Measurements from ENCODE around the gene CCDC57.

Gene CCDC57

DNA sequence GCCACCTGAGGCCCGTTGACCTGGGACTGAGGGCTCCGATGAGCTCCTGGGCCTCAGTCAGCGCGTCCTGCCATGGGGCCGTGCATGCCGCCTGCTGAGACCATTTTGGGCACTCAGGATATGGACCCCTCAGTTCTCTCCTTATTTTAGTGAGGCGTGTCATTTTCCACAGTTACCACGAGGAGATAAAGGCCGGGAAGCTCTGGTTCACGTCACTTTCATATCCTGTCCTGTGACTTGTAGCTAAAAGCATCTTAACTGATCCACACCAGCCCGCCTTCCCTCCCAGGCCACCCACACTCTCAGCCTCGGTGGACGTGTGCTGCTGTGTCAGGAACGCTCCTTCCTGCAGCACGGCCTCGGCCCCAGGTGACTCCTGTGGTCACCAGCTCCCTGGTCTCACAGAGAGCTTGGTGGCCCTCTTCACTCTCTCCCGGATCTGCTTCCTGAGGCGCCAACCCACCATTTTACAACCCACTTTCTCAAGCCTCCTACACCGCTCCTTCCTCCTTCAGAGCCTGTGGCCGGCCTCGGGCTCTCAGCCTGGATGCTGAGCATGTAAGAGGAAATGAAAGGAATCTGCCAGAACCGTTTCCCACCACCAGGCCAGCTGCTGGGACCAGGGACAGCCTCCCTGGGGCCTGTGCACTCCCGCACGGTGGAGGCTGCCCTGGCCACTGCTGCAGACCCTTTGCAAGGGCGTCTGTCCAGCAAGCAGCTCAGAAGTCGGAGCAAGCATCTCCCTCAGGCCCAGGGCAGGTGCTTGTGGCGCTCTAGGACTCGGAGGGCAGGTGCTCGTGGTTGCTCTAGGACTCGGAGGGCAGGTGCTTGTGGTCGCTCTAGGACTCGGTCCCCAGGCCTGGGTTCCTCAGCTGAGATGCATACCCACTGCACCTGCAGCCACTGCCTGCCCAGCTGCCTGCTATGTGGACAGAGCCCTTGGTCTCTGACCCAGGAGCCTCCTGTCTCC, 90.7 kb downstream of the CCDC57 start:
- DNase-seq (ENCODE audit: low read depth): no peak

- DNase-seq (ENCODE audit: low read depth): no peak
These were observed 91.4 kb downstream of the CCDC57 start for GRCh38 chr17:82121246-82121645.

GRCh38 chr17:82120148-82120547, 92.5 kb downstream of the CCDC57 start:
- DNase-seq (ENCODE audit: low read depth): no peak

DNA sequence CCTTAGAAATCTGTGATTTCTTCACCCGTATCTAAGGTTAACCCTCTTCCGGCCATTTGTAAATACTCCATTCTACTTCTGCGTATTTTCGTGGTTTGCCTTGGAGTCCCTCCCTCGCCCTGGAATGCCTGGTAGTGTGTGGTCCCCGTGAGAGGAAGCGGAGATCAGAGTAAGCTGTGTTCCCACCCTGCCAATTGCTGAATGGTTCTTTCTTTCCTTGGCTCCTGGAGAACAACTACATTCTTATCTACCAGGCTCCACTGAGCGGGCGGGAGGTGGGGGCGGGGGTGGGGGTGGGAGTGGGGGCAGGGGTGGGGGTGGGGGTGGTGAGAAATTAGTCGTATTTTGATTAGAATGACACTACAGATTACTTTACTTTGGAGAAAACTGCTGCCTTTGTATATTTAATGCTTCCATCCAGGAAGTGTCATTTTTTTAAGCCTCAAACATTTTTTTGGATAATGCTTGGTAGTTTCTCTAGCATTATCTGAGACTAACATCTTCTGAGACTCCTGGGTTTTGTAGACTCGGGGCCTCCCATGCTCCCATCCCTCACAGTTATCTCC, 93.7 kb downstream of the CCDC57 start:
- no peak for DNase-seq (ENCODE audit: low read depth)

DNA sequence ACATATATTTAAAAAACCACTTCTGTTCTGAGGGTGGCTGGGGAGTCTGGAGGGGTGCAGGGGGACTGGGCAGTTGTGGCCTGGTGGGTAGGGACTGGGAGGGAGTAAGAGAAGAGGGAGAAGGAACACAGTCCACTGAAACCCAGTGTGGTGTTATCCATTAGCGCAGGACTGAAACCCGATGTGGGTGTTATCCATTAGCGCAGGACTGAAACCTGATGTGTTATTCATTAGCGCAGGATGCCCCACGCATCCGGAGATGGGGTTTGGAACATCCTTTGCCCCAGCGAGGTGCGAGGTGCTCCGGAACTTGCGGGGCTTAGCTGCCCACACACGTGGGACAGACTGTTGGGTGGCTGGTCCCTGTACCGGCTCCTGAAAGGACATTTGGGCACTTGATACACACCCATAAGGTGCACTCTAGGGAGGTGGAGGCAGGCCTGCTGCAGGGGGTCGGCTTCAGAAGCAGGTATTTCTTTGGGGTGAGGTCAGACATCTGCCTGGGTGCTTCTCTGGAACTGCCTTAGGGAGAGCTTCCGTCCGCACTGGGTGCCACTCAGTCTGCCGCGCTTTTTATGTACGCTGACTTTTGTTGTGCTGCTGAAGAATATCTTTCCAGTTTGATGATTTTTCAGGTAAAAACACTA, 94.4 kb downstream of the CCDC57 start:
- no peak for DNase-seq (ENCODE audit: low read depth)

DNA sequence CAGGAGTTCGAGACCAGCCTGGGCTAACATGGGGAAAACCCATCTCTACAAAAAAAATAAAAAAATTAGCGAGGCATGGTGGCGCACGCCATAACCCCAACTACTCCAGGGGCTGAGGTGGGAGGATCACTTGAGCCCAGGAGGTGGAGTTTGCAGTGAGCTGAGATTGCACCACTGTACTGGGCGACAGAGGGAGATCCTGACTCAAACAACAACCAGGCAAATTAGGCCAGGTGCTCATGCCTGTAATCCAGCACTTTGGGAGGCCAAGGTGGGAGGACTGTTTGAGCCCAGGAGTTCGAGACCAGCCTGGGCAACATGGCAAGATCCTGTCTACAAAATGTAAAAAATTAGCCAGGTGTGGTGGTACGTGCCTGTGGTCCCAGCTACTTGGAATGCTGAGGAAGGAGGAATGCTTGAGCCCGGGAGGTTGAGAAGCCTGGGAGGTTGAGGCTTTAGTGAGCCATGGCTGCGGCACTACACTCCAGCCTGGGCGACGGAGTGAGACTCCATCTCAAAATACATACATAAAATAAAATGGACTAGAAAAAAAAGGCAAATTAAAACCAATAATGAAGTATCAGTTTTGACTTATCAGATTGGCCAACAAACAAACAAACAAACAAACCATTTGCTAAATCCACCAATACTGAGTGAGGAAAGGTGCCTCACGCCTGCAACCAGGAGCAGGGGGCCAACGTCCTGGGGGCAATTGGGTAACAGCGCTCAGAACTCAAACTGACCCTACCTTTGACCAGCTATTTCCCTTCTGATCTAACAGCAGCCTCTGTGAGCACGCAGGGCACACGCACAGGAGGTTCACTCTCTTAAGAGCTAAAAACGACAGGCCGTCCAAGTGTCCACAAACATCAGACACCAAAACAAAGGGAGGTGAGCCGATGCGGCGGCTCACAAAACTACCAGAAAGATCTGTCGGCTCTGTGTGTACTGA, 95.2 kb downstream of the CCDC57 start:
- no peak for DNase-seq (ENCODE audit: low read depth)

DNA sequence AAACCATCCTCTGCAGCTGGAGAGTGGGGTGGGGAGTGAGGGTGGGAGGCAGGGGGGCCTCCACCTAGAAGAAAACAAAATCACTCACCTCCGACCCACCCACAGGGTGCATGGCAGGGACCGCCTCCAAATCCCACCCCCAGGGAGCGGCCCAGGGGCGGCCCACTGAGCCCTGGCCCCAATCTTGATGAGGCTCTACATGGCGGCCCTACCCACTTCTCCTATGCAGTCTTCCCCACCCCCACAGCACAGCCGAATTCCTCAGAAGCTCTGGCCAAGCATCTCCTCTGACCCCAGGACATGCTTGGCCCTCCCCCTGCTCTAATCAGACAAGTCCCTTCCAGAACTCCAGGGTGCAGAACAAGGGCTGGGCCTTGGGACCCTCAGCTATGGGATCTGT, 96.4 kb downstream of the CCDC57 start:
- no peak for DNase-seq (ENCODE audit: low read depth)

DNA sequence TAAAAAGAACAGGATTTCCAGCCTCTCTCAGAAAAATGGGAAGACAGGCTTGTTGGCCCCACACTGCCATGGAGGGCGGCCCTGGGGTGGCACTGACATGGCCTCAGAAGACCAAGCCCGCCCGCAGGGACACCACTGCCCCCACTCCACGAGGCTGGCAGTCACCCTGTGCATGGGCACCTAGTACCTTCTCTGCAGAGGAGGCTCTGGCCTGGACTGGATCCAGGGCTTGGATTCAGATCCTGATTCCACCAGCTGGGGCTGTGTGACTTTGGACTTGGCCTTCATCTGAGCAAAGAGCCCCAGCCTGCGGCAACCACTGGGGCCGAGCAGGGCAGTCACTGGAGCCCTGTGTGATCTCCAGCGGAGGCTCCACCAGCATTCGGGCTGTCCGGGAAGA, 97.8 kb downstream of the CCDC57 start:
- DNase-seq (ENCODE audit: low read depth): no peak

GRCh38 chr17:82114447-82114846, 98.2 kb downstream of the CCDC57 start:
- no peak for DNase-seq (ENCODE audit: low read depth)

GRCh38 chr17:82113941-82114340, 98.7 kb downstream of the CCDC57 start:
- no peak for DNase-seq (ENCODE audit: low read depth)

DNA sequence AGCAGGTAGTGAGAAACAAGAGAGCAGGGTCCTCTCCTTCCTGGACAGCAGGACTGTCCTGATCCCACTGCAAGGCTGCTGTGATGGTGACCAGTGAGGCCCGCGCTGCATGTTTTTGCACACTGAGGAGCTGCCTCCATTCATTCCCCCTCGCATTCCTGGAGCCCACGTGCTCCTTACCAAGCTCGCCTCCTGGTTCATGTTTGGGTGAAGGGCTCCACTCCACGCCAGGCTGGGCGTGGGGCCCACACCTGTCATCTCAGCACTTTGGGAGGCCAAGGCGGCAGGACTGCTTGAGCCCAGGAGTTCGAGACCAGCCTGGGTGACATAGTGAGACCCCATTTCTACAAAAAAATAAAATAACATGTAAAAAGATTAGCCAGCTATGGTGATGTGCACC, 99.2 kb downstream of the CCDC57 start:
- no peak for DNase-seq (ENCODE audit: low read depth)

DNA sequence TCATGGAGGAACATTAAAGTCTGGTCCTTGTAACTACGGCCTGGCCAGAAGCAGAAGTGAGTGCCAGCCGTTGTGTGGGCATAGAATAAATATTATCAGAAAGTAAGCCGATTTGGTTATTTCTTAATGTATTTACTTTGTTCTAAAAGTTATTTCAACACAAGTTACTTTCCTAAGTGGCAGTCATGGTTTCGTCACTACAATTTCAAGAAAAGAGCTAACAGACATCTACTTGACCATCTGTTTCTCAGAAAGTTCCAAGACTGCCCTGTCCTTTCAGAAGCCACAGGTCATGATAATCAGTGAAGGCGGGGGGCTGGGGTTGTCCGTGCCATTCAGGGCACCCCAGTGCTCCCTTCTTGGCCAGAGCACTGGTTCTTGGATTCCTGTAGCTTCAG, 99.7 kb downstream of the CCDC57 start:
- no peak for DNase-seq (ENCODE audit: low read depth)

DNA sequence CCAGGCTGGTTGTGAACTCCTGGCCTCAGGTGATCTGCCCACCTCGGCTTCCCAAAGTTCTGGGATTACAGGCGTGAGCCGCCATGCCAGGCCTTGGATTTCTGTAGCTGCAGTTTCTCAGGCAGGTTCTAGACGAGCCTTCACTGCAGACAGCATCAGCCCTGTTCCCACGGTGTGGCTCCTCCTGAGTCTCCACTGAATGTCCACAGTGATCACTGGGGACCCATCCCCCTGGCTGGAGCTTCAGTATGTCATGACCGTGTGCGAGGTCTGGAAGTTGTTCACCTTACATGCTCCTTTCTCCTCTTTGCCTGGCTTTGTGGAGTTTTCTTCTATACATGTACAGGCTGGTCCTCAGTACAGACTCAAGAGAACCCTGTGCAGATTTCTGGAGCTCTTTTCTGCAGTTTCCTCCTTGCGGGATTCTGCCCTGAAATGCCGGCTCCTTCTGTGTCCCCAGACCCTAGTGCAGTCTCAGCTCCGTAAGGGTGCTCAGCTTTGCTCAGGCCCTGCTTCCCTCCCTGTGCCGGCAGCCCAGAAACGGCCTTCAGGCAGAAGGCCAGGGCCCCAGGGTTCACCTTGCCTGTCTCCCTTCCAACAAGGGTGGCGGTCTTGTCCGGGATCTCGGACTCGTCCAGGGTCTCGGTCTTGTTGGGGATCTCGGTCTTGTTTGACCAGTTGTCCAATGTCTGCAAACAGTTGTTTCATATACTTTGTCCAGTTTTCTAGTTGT, 100.3 kb downstream of the CCDC57 start:
- DNase-seq (ENCODE audit: low read depth): no peak

- no peak for DNase-seq (ENCODE audit: low read depth)
These were observed 102.3 kb downstream of the CCDC57 start for GRCh38 chr17:82110298-82110697.

DNA sequence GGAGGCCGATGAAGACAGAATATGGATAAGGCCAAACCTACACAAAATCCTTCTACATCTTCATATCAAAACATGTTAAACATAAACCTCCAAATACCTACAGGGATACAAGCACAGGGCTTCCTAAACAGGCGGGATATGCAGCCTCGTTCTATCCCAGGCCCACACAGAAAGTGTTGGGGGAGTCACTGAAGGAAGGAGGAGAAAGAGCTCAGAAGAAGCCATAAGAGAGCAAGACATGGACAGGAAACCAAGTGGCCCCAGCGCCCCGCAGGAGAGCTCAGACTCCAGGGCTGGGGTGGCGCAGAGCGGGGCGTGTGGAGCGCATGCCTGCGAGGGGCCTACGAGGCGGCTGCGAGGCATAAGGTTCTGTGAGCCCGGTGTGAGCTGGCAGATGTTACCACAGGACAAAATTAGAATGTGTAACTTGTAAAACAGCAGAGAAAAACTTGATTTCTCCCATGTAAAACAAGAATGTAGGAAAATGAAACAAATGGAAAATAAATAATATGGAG, 103.6 kb downstream of the CCDC57 start:
- no peak for DNase-seq (ENCODE audit: low read depth)

- no peak for DNase-seq (ENCODE audit: low read depth)
These were observed 104.1 kb downstream of the CCDC57 start for GRCh38 chr17:82108496-82108945.

DNA sequence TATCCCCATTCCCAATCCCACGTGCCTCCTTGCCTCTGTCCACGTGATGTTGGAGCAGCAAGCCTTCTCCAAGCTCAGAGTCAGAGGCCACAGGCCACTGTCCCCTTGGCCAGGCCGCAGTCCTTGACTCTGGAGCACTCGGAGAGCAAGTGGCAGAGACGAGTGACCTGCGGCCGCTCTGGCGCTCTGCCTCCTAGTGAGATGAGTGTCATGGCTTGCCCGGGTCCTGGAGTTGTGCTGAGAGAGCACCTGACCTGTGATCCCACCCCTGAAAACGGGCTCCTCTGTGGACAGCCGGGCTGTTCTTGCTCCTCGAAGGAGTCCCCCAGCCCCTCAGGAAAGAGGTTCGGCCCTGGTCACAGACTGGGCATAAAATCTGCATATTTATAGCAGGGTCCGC, 104.6 kb downstream of the CCDC57 start:
- no peak for DNase-seq (ENCODE audit: low read depth)

DNA sequence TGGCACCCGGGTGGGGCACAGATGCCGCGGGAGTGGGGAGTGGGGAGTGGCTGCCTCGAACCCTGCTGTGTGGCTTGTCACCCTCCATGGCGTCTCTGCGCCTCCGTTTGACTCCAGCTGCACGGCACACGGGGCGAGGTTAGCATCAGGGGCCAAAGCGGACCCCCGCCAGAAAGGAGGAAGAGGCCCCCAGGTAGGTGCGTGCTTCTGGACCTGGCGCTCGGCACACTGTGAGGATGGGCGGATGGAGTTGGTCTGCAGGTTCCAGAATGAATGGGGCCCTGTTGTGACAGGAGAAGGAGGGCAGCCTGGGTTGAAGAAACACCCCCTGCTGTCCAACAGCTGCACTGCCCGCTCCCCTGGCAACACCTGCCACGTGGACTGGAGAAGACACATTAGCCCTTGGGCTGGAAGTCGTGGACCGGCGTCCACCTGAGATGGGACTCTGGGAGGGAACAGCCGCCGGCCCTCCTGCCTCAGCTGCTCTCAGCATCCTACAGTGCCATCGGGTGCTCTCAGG, 105.2 kb downstream of the CCDC57 start:
- no peak for DNase-seq (ENCODE audit: low read depth)

GRCh38 chr17:82106688-82107305, 105.8 kb downstream of the CCDC57 start:
- no peak for DNase-seq (ENCODE audit: low read depth)
